Astrocyte (in vitro differentiated cells and primary cell): ENCODE results near the gene EXOC4.

Experiments used
- EZH2 ChIP-seq: IDR thresholded peaks from 2 replicates; pipeline ENCODE4 v1.6.1; 2012; ENCODE audit warnings: mild to moderate bottlenecking, low read length, inconsistent platforms; ENCODE audit not compliant: insufficient read depth
- TF ChIP-seq, protein P1 (sequence below): IDR thresholded peaks from 2 replicates; pipeline ENCODE4 v1.5.1; 2011; ENCODE audit warnings: low read depth, mild to moderate bottlenecking, inconsistent platforms, low read length, moderate library complexity; ENCODE audit not compliant: insufficient read depth

- TF ChIP-seq, protein P1, sequence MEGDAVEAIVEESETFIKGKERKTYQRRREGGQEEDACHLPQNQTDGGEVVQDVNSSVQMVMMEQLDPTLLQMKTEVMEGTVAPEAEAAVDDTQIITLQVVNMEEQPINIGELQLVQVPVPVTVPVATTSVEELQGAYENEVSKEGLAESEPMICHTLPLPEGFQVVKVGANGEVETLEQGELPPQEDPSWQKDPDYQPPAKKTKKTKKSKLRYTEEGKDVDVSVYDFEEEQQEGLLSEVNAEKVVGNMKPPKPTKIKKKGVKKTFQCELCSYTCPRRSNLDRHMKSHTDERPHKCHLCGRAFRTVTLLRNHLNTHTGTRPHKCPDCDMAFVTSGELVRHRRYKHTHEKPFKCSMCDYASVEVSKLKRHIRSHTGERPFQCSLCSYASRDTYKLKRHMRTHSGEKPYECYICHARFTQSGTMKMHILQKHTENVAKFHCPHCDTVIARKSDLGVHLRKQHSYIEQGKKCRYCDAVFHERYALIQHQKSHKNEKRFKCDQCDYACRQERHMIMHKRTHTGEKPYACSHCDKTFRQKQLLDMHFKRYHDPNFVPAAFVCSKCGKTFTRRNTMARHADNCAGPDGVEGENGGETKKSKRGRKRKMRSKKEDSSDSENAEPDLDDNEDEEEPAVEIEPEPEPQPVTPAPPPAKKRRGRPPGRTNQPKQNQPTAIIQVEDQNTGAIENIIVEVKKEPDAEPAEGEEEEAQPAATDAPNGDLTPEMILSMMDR: no peak
- TF ChIP-seq EZH2: no peak
Observed at GRCh38 chr7:134051020-134051419, 798.1 kb downstream of the EXOC4 start.
